Osteocyte (in vitro differentiated cells): ENCODE measurements around the gene PAQR7. TPM values are rescaled to one million over a fixed set of nuclear protein-coding genes. Genes with fewer than 3 reads are reported as not detected.

Source experiments
- DNase-seq: peaks from one replicate; pipeline ENCODE4 v3.0.0; 2021; ENCODE audit warnings: mixed read lengths; ENCODE audit not compliant: unreplicated experiment; ENCODE audit errors: extremely low spot score
- H3K27ac Mint-ChIP-seq: one replicate; pipeline ENCODE4 v1.8.0; 2021; ENCODE audit warnings: mild to moderate bottlenecking, mixed read lengths; ENCODE audit not compliant: unreplicated experiment
- H3K27me3 Mint-ChIP-seq: one replicate; pipeline ENCODE4 v1.8.0; 2021; ENCODE audit warnings: mixed read lengths; ENCODE audit not compliant: unreplicated experiment
- H3K36me3 Mint-ChIP-seq: one replicate; pipeline ENCODE4 v1.8.0; 2021; ENCODE audit warnings: mixed read lengths; ENCODE audit not compliant: unreplicated experiment
- H3K4me1 Mint-ChIP-seq: one replicate; pipeline ENCODE4 v1.8.0; 2021; ENCODE audit warnings: mixed read lengths; ENCODE audit not compliant: unreplicated experiment
- H3K4me3 Mint-ChIP-seq: one replicate; pipeline ENCODE4 v1.8.0; 2021; ENCODE audit warnings: mild to moderate bottlenecking, moderate library complexity, mixed read lengths; ENCODE audit not compliant: unreplicated experiment
- H3K9me3 Mint-ChIP-seq: one replicate; pipeline ENCODE4 v1.8.0; 2021; ENCODE audit warnings: mixed read lengths; ENCODE audit not compliant: unreplicated experiment
- total RNA-seq: library from RNA; stranded (reverse); gene quantifications from 2 replicates; pipeline ENCODE4 v1.2.1, GENCODE V29; 2021
- TF ChIP-seq, protein P1 (sequence below): fragments of 200-600 bp; sonication (generic); IDR thresholded peaks from 2 replicates; pipeline ENCODE4 v1.5.0; 2021; ENCODE audit warnings: antibody characterized with exemption, mild to moderate bottlenecking, moderate library complexity

PAQR7 gene
- total RNA-seq, 1 donor from 2014 or later: 11.0 TPM

DNA sequence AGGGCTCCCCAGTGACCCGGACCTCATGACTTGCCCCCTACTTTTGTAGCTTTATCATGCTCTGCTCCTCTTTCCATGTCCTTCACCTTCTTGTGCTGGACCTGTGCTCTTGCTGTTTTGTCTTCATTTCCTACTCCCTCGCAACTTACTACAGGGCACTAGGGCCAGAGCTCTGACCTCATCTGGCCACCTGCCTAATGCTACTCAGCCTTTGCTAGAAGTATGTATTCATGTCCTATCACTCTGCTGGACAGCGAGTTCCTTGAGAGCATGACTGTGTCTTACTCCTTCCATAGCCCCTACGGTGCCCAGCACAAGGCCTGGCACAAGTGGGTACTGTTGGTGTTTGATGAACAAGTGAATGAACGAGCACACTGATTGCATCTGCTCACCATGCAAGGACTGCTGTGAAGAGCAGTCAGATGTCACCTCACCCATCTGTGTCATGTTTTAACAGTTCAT is 53.8 kb downstream of the PAQR7 start:
- Mint-ChIP-seq H3K4me3 (peak overlapping the region; percentile 91), H3K27me3 (no peaks in the 10 kb centered on the region), H3K9me3 (no peaks in the 10 kb centered on the region), H3K27ac (peak overlapping the region; percentile 92), H3K36me3 (peaks cover 4% of the 10 kb centered on the region), H3K4me1 (peaks cover 34% of the 10 kb centered on the region)
- no peak for DNase-seq
- TF ChIP-seq, protein P1, sequence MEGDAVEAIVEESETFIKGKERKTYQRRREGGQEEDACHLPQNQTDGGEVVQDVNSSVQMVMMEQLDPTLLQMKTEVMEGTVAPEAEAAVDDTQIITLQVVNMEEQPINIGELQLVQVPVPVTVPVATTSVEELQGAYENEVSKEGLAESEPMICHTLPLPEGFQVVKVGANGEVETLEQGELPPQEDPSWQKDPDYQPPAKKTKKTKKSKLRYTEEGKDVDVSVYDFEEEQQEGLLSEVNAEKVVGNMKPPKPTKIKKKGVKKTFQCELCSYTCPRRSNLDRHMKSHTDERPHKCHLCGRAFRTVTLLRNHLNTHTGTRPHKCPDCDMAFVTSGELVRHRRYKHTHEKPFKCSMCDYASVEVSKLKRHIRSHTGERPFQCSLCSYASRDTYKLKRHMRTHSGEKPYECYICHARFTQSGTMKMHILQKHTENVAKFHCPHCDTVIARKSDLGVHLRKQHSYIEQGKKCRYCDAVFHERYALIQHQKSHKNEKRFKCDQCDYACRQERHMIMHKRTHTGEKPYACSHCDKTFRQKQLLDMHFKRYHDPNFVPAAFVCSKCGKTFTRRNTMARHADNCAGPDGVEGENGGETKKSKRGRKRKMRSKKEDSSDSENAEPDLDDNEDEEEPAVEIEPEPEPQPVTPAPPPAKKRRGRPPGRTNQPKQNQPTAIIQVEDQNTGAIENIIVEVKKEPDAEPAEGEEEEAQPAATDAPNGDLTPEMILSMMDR: no peak

GRCh38 chr1:25821112-25821476 is 54.4 kb downstream of the PAQR7 start:
- Mint-ChIP-seq H3K4me3 (peak overlapping the region; percentile 91), H3K9me3 (no peaks in the 10 kb centered on the region), H3K4me1 (peaks cover 34% of the 10 kb centered on the region), H3K27me3 (no peaks in the 10 kb centered on the region), H3K36me3 (peaks cover 4% of the 10 kb centered on the region), H3K27ac (peak overlapping the region; percentile 92)
- TF ChIP-seq, protein P1: no peak
- no peak for DNase-seq

GRCh38 chr1:25820247-25821111 is 55.0 kb downstream of the PAQR7 start:
- TF ChIP-seq, protein P1: no peak
- Mint-ChIP-seq H3K27ac (peak overlapping the region; percentile 95), H3K4me1 (peaks cover 34% of the 10 kb centered on the region), H3K9me3 (no peaks in the 10 kb centered on the region), H3K4me3 (peak overlapping the region; percentile 92), H3K27me3 (no peaks in the 10 kb centered on the region), H3K36me3 (peaks cover 3% of the 10 kb centered on the region)
- no peak for DNase-seq

DNA sequence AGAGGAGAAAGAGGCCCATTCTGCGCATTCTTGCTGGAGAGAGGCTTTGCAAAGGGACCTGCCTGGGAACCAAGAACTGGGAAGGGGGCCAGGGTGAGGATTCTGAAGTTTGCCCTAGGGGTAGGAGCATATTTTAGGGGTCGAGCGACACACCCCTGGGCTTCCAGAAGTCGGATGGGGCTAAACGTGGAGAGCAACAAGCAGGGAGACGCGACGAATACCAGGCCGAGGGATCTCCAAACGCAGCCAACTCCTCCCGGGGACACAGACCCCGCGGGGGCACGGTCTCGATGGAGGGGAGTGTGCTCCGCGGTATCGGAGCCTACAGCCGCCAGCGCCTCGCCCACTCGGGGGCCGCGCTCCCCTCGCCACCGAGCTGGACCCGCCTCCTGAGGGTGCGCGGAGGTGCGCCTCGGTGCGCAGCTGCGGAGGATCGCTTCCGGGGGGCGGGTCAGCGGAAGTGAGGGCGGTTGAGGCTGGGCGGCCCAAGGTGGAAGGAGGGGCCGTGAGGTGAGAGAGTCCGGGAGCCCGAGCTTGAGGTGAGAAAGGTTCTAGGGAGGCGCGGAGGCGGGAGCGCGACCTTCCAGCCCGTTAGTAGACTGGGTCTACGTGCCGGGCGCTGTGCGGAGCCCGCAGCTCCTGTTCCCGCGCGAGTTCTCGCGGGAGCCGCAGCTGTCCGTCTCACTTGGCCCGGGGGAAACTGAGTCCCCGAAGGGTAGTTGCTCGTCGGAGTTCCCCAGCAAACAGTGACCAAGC is 55.8 kb downstream of the PAQR7 start, which contains the start of gene MTFR1L:
MTFR1L (plus strand) TSS at position 464 of the 756 bp plus-strand sequence. CDS start 3,151 bp downstream, outside the sequence.
- H3K4me1 Mint-ChIP-seq: peaks cover 34% of the 10 kb centered on the region
- TF ChIP-seq, protein P1: no peak
- H3K36me3 Mint-ChIP-seq: peaks cover 3% of the 10 kb centered on the region
- H3K4me3 Mint-ChIP-seq: peak within 1 kb of the TSS; percentile 92
- peak within 1 kb of the TSS; percentile 95 for H3K27ac Mint-ChIP-seq
- peak; percentile 92 for DNase-seq
- no peaks in the 10 kb centered on the region for H3K9me3 Mint-ChIP-seq
- H3K27me3 Mint-ChIP-seq: no peaks in the 10 kb centered on the region

GRCh38 chr1:25818569-25818968 is 56.9 kb downstream of the PAQR7 start:
- Mint-ChIP-seq H3K36me3 (peaks cover 3% of the 10 kb centered on the region), H3K4me1 (peaks cover 34% of the 10 kb centered on the region), H3K27ac (peak overlapping the region; percentile 95), H3K4me3 (peak overlapping the region; percentile 92), H3K27me3 (no peaks in the 10 kb centered on the region), H3K9me3 (no peaks in the 10 kb centered on the region)
- no peak for DNase-seq
- TF ChIP-seq, protein P1: no peak
